Upper lobe of left lung (tissue), 6 donors: ENCODE data around the gene ZBTB7B. TPM values are rescaled to one million over a fixed set of nuclear protein-coding genes. Genes with fewer than 3 reads are reported as not detected.

ENCODE experiments used
- ATAC-seq, 2 donors: fragments of 200-7000 bp; cut with Tn5 transposase; one replicate each; pipeline ENCODE4 v1.9.1; 2022; ENCODE audit warnings: mild to moderate bottlenecking in 2 of 2, moderate library complexity in 2 of 2; ENCODE audit not compliant: low FRiP score in 2 of 2
- DNase-seq, 2 donors: peaks; one replicate each; pipeline ENCODE4 v3.0.0-alpha.2; 2019 to 2020
- H3K27ac ChIP-seq, 4 donors: fragments of 200-600 bp; sonication (generic); one replicate each; pipeline ENCODE4 v1.5.1; 2016 to 2019
- H3K27me3 ChIP-seq, 4 donors: fragments of 200-600 bp; sonication (generic); one replicate each; pipeline ENCODE4 v1.5.1; 2017 to 2019
- H3K36me3 ChIP-seq, 4 donors: fragments of 200-600 bp; sonication (generic); one replicate each; pipeline ENCODE4 v1.5.1; 2016 to 2019
- H3K4me1 ChIP-seq, 4 donors: fragments of 200-600 bp; sonication (generic); one replicate each; pipeline ENCODE4 v1.5.1; 2018 to 2019
- H3K4me3 ChIP-seq, 4 donors: fragments of 200-600 bp; sonication (generic); one replicate each; pipeline ENCODE4 v1.5.1; 2017 to 2019; ENCODE audit warnings: mild to moderate bottlenecking in 2 of 4, moderate library complexity in 1 of 4
- H3K9me3 ChIP-seq, 4 donors: fragments of 200-600 bp; sonication (generic); one replicate each; pipeline ENCODE4 v1.5.1; 2018 to 2019
- CTCF ChIP-seq, 6 experiments: fragments of 450-650 bp in 4 of 6; fragments of 200-600 bp in 2 of 6; sonication (generic) in 2 of 6; IDR thresholded peaks; one replicate each; pipeline ENCODE4 v1.5.1; 2016 to 2019; ENCODE audit warnings: antibody characterized with exemption in 6 of 6
- EP300 ChIP-seq, 4 donors: sonication (generic); formaldehyde crosslinking; IDR thresholded peaks; one replicate each; pipeline ENCODE4 v1.5.1; 2017; ENCODE audit warnings: antibody characterized with exemption in 4 of 4, control low read depth in 2 of 4
- POLR2A ChIP-seq, 4 donors: fragments of 450-650 bp; IDR thresholded peaks; one replicate each; pipeline ENCODE4 v1.5.1; 2016 to 2017; ENCODE audit warnings: antibody characterized with exemption in 4 of 4, mild to moderate bottlenecking in 2 of 4
- POLR2AphosphoS5 ChIP-seq, 2 donors: sonication (generic); formaldehyde crosslinking; IDR thresholded peaks; one replicate each; pipeline ENCODE4 v1.5.1; 2017; ENCODE audit warnings: antibody characterized with exemption in 2 of 2
- WGBS, 2 donors: methylation state at CpG; one replicate each; pipeline ENCODE4 v1.1.5; 2017 to 2018; 5-methylcytosine and 5-hydroxymethylcytosine counted together
- total RNA-seq, 6 donors: library from RNA; depleted of rRNA in 4 of 6; stranded (reverse); fragments of >200 nt in 4 of 6; gene quantifications; one replicate each; pipeline versions ENCODE4 v1.1.0 to v1.2.1, GENCODE V29; 2016 to 2021
- donor health status: DM: no; HTN: no; CAD: no; lungs with moderate emphysema.
- donor health status: DM: no; HTN: yes; CAD: no; lungs with severe emphysema.

The ZBTB7B gene
- total RNA-seq, 6 donors from 2014 or later = 43.9 to 88.2 (median 66.2) TPM

- WGBS, 2 donors = 32 to 33% methylated on average over 16 to 21 of the region's 22 CpGs
- peak overlapping the region; percentile 25 to 61 (median 36) for H3K4me3 ChIP-seq
Measured at GRCh38 chr1:154969860-154970452, 32.6 kb upstream of the ZBTB7B start.

GRCh38 chr1:154970631-154971340 is 31.8 kb upstream of the ZBTB7B start, which contains the start of gene SHC1:
Gene SHC1 (minus strand): TSS chr1:154970747. CDS start chr1:154970526, 221 bp downstream.
- Histone ChIP-seq H3K27me3 (no peaks in the 10 kb centered on the region), H3K4me1 (peaks cover 46 to 63% (median 58%) of the 10 kb centered on the region in 4 donors), H3K4me3 (peak within 1 kb of the TSS; percentile 25 to 61 (median 36)), H3K9me3 (no peaks in the 10 kb centered on the region), H3K36me3 (peaks cover 15 to 37% (median 28%) of the 10 kb centered on the region in 4 donors), H3K27ac (peak within 1 kb of the TSS; percentile 97 to 99 (median 98))
- TF ChIP-seq CTCF (IDR thresholded peaks at IDR 0.05) = no peak
- peak in 3 of 4 donors; percentile 39 to 87 (median 77) for TF ChIP-seq POLR2A (IDR thresholded peaks at IDR 0.05)
- TF ChIP-seq POLR2AphosphoS5 (IDR thresholded peaks at IDR 0.05) = peak; percentile 83 to 96
- TF ChIP-seq EP300 (IDR thresholded peaks at IDR 0.05) = no peak
- 20 to 22% methylated on average over 11 to 15 of the region's 15 CpGs for whole genome bisulfite sequencing, 2 donors
- peak; percentile 84 to 94 for DNase-seq
- ATAC-seq = peak; percentile 70 to 71

More at GRCh38 chr1:154969860-154970452, 32.6 kb upstream of the ZBTB7B start:
- peaks cover 46 to 63% (median 58%) of the 10 kb centered on the region in 4 donors for H3K4me1 ChIP-seq
- peaks cover 22 to 45% (median 36%) of the 10 kb centered on the region in 4 donors for H3K36me3 ChIP-seq
- H3K27ac ChIP-seq = peak overlapping the region; percentile 97 to 99 (median 98)
- no peaks in the 10 kb centered on the region for H3K27me3 ChIP-seq
- DNase-seq = peak in 1 of 2 donors; percentile 80
- no peak for ATAC-seq
- no peaks in the 10 kb centered on the region for H3K9me3 ChIP-seq
- no peak for TF ChIP-seq POLR2AphosphoS5 (IDR thresholded peaks at IDR 0.05)
- no peak for TF ChIP-seq EP300 (IDR thresholded peaks at IDR 0.05)
- no peak for TF ChIP-seq POLR2A (IDR thresholded peaks at IDR 0.05)
- TF ChIP-seq CTCF (IDR thresholded peaks at IDR 0.05) = no peak

- H3K36me3 ChIP-seq = peaks cover 9 to 30% (median 21%) of the 10 kb centered on the region in 4 donors
- no peaks in the 10 kb centered on the region for H3K9me3 ChIP-seq
- 34 to 44% methylated on average over 10 of the region's 10 CpGs for WGBS, 2 donors
- no peaks in the 10 kb centered on the region for H3K27me3 ChIP-seq
- peak overlapping the region in 3 of 4 donors; percentile 25 to 61 (median 31) for H3K4me3 ChIP-seq
- peak in 1 of 2 donors; percentile 68 for DNase-seq
- H3K27ac ChIP-seq = peak overlapping the region; percentile 97 to 99 (median 98)
- no peak for ATAC-seq
- peaks cover 50 to 66% (median 64%) of the 10 kb centered on the region in 4 donors for H3K4me1 ChIP-seq
- TF ChIP-seq CTCF (IDR thresholded peaks at IDR 0.05) (no peak), EP300 (IDR thresholded peaks at IDR 0.05) (peak in 1 of 4 donors; percentile 16)
Measured at GRCh38 chr1:154971341-154971998, 31.1 kb upstream of the ZBTB7B start.

GRCh38 chr1:154972213-154972516 is 30.4 kb upstream of the ZBTB7B start:
- 45 to 64% methylated on average over 3 of the region's 3 CpGs for WGBS, 2 donors
- peaks cover 50 to 68% (median 64%) of the 10 kb centered on the region in 4 donors for H3K4me1 ChIP-seq
- H3K36me3 ChIP-seq = peaks cover 3 to 23% (median 16%) of the 10 kb centered on the region in 4 donors
- DNase-seq (no peak), ATAC-seq (no peak)
- H3K27ac ChIP-seq = peak overlapping the region; percentile 97 to 99 (median 98)
- no peaks in the 10 kb centered on the region for H3K27me3 ChIP-seq
- no peaks in the 10 kb centered on the region for H3K9me3 ChIP-seq
- TF ChIP-seq POLR2A (IDR thresholded peaks at IDR 0.05) = peak in 1 of 4 donors; percentile 28
- TF ChIP-seq EP300 (IDR thresholded peaks at IDR 0.05) = no peak
- H3K4me3 ChIP-seq = peak overlapping the region in 2 of 4 donors; percentile 11 to 61
